Hematopoietic multipotent progenitor cell treated with erythropoietin and hydrocortisone succinate and interleukin-3 and kit ligand, for 15 days (in vitro differentiated cells): ENCODE data around the gene CACUL1.

Experiments
- DNase-seq: peaks from one replicate; pipeline ENCODE4 v3.0.0-alpha.2; 2015; ENCODE audit warnings: low spot score

The CACUL1 gene

DNA sequence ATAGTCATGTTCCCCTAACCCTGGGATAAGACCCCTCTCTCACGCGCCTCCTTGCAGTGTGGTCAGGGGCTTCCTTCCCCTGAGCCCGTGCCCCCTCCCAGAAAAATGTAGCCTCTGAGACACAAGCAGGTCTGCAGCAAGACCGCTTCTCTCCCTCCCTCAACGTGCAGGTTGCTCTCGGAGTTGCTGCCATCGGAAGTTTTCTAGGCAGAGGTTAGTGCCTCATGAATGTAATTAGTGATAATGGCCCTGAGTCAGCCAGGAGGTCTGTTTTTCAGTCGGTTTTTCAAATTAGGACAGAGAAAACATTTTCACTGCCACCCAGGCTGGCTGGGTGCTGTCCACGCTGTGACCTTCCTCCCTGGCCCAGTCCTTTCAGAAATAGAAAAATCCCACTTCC, 116.1 kb downstream of the CACUL1 start:
- no peak for DNase-seq

DNA sequence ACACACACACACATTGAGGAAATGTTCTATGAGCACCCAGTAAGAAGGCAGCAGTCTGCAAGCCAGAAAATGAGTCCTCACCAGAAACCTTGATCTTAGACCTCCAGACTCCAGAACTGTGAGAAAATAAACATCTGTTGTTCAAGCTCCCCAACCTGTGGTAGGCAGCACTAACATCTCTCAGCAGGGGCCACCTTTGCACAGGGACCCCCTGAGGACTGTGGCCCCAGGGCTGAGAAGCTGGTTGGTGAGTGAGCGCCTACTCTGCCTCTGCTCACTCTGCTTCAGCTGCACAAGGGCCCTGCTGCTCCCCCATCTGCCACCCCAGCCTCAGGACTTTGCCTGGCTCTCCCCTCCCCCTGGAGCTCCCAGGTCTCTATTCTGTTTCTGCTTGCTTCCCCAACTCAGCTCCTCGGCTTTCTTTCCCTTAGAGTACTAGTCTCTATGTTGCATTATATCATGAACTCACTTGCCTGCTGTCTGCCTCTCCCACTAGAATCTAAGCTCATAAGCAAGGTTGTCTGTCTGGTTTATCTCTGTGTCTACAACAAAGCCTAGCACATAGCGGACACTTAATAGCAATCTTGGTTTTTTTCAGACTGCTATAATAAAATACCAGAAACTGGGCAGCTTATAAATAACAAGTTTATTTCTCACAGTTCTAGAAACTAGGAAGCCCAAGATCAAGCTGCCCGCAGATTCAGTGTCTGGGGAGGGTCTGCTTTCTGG, 118.9 kb downstream of the CACUL1 start:
- DNase-seq, result no peak

DNA sequence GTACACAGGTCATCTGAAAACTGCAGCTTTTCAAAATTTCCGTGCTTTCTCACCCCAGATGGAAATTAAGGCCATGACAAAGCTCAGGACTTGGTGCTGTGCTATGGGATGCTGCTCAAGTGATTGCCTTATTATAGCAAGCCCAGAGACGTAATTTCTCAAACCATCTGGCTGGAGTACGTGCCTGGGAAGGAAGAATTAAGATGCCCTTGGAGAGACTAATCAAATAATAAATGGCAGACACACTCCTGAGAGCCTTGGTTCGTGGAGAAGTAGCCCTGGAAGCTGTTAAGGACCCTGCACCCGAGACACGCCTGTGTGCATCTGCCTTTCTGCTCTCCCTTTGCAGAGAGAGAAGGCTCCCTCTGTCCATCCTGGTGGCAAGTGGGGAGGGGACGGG, 121.0 kb downstream of the CACUL1 start:
- no peak for DNase-seq

DNA sequence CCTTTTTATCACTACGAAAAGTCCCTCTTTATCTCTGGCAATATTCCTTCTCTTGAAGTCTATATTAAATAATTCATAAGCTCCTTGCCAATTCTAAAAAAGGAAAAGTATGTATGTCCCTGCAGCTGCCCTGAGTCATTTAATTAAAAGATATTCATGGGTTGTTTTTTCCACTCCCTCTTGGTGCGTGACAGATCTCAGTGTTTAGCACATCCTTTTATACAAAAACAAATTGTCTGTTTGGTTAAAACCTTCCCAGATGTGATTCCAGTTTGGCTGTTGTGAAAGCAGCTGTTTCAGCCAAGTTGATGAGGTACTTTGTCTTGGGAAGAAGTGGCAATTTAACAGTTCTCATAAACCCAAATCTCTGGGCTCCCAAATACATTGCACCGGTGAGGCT, 125.6 kb downstream of the CACUL1 start:
- DNase-seq, result no peak

DNA sequence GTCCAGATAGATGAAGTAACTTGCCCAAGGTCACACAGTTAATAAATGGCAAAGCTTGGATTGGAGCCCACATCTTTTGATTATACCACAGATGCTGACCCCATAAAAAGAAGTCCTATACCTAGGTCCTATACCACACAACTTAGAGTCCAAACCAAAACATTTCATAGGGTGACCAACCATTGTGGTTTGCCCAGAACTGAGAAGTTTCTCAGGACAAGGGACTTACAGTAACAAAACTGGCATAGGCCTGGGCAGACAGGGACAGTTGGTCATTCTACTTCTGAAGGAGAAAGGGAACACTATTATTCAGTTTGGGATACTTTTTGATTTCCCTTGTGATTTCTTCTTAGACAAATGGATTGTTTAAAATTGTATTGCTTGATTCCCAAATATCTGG, 126.4 kb downstream of the CACUL1 start:
- no peak for DNase-seq

DNA sequence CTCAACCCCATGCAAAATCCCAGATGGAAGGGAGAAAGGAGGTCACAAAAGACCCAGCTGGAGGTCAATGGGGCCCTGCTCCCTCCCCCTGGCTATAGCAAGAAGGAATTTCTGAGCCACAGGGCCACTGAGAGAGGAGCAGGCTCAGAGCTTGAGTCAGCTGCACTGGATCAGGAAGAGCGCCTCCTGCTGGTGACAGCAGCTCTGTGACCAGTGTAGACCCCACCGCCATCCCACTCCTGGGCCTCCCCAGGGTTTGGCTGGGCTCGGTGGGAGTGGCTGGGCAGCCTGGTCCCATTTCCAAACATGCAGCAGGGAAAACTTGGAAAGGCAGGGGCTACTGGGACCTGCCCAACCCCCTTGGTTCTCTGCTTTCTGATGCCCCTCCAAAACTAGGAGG, 127.8 kb downstream of the CACUL1 start:
- DNase-seq, result peak; percentile 9
